GM19397 (cell line): Measurements from ENCODE around the gene RFFL.
"Not testable (repeated sequence)": the region's sequence is repeated elsewhere in the genome, so short reads cannot be mapped to it uniquely, and the experiment has no call there.

Source experiments
- ATAC-seq: cut with Tn5 transposase; IDR thresholded peaks from one replicate; pipeline ENCODE4 v1.9.1; 2021; ENCODE audit warnings: mild to moderate bottlenecking, moderate library complexity; ENCODE audit not compliant: unreplicated experiment

Gene RFFL

GRCh38 chr17:35050170-35050569, 13.3 kb downstream of the RFFL start:
- no peak for ATAC-seq

GRCh38 chr17:35048685-35049379, 14.7 kb downstream of the RFFL start:
- ATAC-seq = no peak

- no peak for ATAC-seq
Observed at GRCh38 chr17:35046740-35047283, 16.7 kb downstream of the RFFL start.

GRCh38 chr17:35046245-35046644, 17.3 kb downstream of the RFFL start:
- ATAC-seq = no peak

- ATAC-seq = not testable (repeated sequence)
Observed at GRCh38 chr17:35045458-35045979, 18.0 kb downstream of the RFFL start.

GRCh38 chr17:35044181-35044580, 19.3 kb downstream of the RFFL start:
- ATAC-seq = no peak

DNA sequence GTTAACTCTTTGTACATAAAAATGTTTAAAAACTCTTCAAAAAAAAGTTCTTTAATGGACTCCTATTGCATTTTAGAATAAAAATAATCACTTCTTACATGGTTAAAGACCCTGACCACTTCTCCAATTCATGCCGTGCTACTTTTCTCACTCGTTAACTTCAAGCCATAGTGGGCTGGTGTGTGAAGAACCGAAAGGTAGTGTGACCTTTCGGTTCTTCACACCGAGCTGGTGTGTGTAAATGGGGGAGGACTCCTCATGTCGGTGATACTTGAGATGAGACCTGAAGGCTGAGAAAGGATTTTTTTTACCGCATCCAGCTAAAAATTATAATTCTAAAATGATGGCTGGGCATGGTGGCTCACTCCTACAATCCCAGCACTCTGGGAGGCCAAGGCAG, 22.1 kb downstream of the RFFL start:
- no peak for ATAC-seq

DNA sequence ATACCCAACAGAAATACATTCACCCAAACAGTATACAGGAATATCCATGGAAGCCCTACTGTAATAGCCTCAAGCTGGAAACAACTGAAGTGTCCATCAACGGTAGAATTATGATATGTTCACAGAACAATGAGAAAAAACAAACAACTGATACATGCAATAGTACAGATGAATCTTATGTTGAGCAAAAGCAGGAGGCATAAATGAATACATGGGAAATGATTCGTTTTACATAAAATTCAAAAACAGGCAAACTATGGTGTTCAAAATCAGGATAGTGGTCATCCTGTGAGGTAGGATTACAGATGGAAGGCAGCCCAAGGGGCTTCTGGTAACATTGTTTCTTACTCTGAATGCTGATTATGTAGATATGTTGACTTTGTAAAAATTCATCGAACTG, 25.1 kb downstream of the RFFL start:
- no peak for ATAC-seq

DNA sequence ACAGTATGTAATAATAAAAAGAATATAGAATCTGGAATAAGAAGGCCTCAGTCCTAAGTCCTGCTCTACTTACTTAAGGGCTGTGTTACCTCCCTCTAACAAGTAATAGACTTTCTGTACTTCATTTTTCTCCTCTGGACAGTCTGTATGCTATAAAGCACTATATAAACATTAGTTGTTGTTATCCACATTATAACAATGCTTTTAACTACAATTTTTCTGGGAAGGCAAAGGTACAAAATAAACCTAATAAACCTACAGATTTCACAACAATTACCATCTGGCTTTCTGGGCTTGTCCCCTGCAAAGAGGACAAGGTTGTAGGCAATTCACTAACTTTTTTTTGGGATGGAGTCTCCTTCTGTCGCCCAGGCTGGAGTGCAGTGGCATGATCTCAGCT, 32.7 kb downstream of the RFFL start:
- ATAC-seq = no peak

DNA sequence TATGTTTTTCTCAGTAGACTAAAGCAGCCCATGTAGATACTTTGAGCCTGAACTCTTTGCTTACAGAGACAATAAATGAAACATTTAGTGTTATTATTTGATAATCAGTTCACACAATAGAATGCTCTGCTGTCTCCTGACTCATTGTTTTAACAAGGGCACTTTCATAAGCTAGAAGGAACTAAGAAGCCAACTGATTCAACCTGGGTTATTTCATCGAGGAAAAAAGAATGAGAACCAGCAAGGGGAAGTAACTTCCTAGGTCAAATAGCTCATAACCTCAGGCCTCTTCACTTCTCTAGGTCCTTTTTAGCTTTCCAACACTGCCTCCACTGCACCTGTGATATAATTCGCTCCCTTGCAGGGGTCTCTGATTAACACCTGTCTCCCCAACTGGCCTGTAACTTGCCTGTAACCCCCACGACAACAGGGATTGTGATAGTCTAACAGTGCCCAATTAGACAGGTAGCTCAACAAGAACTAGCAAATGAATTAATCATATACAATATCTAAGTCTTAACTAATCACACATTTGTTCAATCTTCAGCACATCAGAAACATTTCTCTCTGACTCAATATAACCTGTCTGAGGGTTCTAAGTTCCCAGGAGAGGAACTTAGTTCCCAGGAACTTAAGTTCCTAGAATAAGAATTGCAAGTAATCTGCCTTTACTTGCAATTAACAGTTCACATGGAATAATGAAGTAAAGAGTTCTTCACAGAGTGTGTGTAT, 34.8 kb downstream of the RFFL start:
- ATAC-seq = no peak

DNA sequence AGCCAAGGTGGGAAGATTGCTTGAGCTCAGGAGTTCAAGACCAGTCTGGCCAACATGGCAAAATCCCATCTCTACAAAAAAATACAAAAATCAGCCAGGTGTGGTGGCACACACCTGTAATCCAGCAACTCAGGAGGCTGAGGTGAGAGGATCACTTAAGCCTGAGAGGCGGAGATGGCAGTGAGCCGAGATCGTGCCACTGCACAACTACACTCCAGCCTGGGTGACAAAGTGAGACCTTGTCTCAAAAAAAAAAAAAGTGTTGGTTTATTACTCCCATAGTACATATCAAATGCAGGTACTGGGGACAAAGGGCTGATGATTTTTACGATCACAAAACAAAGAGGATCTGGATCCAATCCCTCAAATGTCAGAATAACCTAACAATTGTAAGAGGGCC, 35.4 kb downstream of the RFFL start:
- ATAC-seq = not testable (repeated sequence)

GRCh38 chr17:35025541-35025940, 38.0 kb downstream of the RFFL start:
- no peak for ATAC-seq

DNA sequence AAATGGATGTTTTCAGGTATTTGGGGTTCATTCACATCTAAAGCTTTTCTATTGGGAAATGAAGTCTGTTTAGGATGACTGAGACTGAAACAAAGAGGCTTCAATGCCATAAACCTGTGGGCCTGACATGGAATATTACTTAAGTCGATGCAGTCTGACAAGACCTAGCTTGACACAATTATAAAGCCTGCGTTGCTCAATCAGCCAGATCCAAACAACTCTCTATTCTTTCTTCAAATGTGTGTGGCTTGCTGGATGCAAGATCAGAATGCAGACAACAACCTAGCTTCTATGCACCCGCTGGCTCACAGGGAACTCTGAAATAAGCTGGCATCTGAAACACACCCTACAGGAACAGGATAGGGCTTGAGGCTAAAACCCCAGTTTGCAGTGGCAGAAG, 40.0 kb downstream of the RFFL start:
- no peak for ATAC-seq

GRCh38 chr17:35022536-35023063, 40.9 kb downstream of the RFFL start:
- no peak for ATAC-seq

- ATAC-seq = no peak
Observed at GRCh38 chr17:35021520-35022380, 41.8 kb downstream of the RFFL start.

DNA sequence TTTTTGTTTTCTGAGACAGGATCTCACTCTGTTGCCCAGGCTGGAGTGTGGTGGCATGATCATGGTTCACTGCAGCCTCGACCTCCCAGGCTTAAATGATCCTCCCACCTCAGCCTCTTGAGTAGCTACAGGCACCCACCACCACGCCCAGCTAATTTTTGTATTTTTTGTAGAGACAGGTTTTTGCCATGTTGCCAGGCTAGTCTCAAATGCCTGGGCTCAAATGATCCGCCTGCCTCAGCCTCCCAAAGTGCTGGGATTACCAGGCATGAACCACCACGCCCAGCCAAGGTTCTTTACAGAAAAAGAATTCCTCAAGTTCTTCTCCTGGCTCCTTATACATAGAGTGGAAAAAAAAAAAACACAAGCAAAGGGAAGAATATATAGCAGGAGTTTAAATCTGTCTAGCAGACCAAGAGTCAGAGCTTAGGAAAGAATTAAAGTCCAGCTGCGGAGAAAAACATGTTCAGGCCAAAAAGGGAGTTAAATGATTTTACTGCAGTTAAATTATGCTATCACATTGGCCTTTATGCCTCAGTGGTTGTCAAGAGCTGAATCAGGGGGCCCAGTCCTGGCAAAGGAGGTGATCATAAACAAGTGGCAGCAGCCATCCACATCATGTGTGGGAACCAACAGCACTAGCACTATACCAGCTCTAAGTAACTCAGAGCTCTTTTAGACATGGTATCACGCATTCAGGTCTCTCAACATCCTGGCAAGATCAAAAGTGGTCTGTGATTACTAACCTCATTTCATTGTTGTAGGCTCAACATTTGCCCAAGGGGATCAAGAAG, 43.9 kb downstream of the RFFL start:
- ATAC-seq = no peak

- no peak for ATAC-seq
Observed at GRCh38 chr17:35018814-35019213, 44.7 kb downstream of the RFFL start.

DNA sequence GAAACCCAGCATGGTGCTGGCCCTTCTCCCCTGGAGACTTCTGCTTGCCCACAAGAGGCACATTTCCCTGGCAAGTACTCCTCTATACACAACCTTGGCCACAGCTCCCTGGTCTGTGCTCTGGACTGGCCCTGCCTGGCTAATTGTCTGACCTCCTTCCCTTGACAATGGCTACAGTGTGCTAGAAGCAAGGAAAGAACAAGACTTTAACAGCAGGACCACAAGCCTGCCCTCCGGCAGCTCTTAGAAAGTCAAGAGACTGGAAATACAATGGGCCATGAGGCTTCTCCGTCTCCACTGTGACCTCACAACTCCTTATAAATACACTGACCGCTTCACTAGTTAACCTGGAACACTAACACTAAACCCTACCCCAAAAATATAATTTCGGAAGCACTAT, 46.5 kb downstream of the RFFL start:
- ATAC-seq = no peak

- ATAC-seq = no peak
Observed at GRCh38 chr17:35016369-35016768, 47.1 kb downstream of the RFFL start.

DNA sequence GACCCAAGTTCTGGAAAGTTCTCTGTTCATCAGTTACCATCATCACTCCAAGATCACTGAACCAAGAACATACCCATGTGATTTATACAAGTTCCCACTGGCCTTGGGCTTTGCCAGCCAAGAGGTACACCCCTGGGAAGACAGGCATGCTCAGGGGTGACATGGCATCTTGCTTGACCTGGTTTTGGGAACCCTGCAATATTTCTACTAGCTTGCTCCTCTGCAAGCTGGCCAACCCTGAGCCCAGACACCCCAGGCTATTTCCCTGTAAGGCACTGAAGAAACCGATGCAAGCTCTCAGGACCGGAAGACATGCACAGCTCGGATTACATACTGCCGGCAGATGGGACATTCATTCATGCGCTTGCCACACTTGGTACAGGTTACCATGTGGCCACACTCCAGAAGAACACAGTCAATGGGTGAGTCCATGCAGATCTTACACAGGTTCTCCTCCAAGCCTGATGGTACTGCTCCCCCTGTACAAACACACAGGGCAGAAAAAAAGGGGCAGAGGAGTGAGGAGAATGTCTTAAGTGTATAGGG, 51.8 kb downstream of the RFFL start:
- ATAC-seq = no peak
